SK-N-SH (cell line): ENCODE data around the gene PDPK1. TPM values are rescaled to one million over a fixed set of nuclear protein-coding genes. Genes with fewer than 3 reads are reported as not detected.
"Not testable (repeated sequence)": the region's sequence is repeated elsewhere in the genome, so short reads cannot be mapped to it uniquely, and the experiment has no call there.

ENCODE experiments used
- CTCF ChIA-PET: fragments of 300-600, 350-600 bp; formaldehyde crosslinking; extraction: SDS; loops from one replicate; lab custom pipeline; 2021; lab: Yijun Ruan, JAX
- POLR2A ChIA-PET: fragments of 350-600 bp; sonication (Branson Sonifier 250); formaldehyde crosslinking; extraction: SDS; loops from one replicate; lab custom pipeline; 2020; ENCODE audit warnings: antibody characterized with exemption, inconsistent platforms; lab: Yijun Ruan, JAX
- DNase-seq: peaks from one replicate; pipeline ENCODE4 v3.0.0; 2012
- H2AFZ ChIP-seq: fragments of 200-600 bp; sonication (generic); 2 replicates; pipeline ENCODE4 v1.8.1; 2016; ENCODE audit warnings: antibody characterized with exemption, mild to moderate bottlenecking, low read depth
- H3F3A ChIP-seq: fragments of 200-600 bp; sonication (generic); replicated peaks from 2 replicates; pipeline ENCODE3; 2016; ENCODE audit warnings: antibody characterized with exemption, mild to moderate bottlenecking; ENCODE audit not compliant: insufficient read depth
- H3K27ac ChIP-seq, 2 experiments: fragments of 200-500 bp in 1 of 2; fragments of 200-600 bp in 1 of 2; sonication (Bioruptor generic) in 1 of 2; sonication (generic), shearing (Covaris generic) in 1 of 2; 2 replicates each; pipeline versions ENCODE4 v1.5.1 to v1.6.1; 2014 to 2016; ENCODE audit warnings: low read depth in 2 of 2, inconsistent platforms in 1 of 2, low read length in 1 of 2, mild to moderate bottlenecking in 1 of 2, mixed read lengths in 1 of 2
- H3K27me3 ChIP-seq: fragments of 200-600 bp; sonication (generic), shearing (Covaris generic); 2 replicates; pipeline ENCODE4 v1.6.1; 2016; ENCODE audit warnings: mixed run types; ENCODE audit not compliant: insufficient read depth
- H3K36me3 ChIP-seq, 2 experiments: fragments of 200-500 bp in 1 of 2; fragments of 200-600 bp in 1 of 2; sonication (Bioruptor generic) in 1 of 2; sonication (generic) in 1 of 2; replicated peaks in 1 of 2; 2 replicates each; pipeline versions ENCODE3 to v1.5.1; 2014 to 2016; ENCODE audit warnings: low read length in 1 of 2, mild to moderate bottlenecking in 1 of 2; ENCODE audit not compliant: insufficient read depth in 2 of 2, control insufficient read depth in 1 of 2
- H3K4me1 ChIP-seq, 2 experiments: fragments of 200-500 bp in 1 of 2; fragments of 200-600 bp in 1 of 2; sonication (Bioruptor generic) in 1 of 2; sonication (generic), shearing (Covaris generic) in 1 of 2; 2 replicates each; pipeline versions ENCODE4 v1.5.1 to v1.6.1; 2014 to 2016; ENCODE audit warnings: low read depth in 1 of 2, low read length in 1 of 2, mixed run types in 1 of 2; ENCODE audit not compliant: insufficient read depth in 2 of 2, control insufficient read depth in 1 of 2
- H3K4me2 ChIP-seq: fragments of 200-600 bp; sonication (generic), shearing (Covaris generic); 2 replicates; pipeline ENCODE4 v1.6.1; 2017; ENCODE audit warnings: mixed run types
- H3K4me3 ChIP-seq, 2 experiments: fragments of 200-500 bp in 1 of 2; fragments of 200-600 bp in 1 of 2; sonication (Bioruptor generic) in 1 of 2; sonication (generic), shearing (Covaris generic) in 1 of 2; 2 replicates each; pipeline versions ENCODE4 v1.5.1 to v1.8.1; 2014 to 2016; ENCODE audit warnings: low read depth in 2 of 2, inconsistent platforms in 1 of 2, low read length in 1 of 2, mild to moderate bottlenecking in 1 of 2, mixed read lengths in 1 of 2, moderate library complexity in 1 of 2
- H3K79me2 ChIP-seq: fragments of 200-600 bp; sonication (generic); 2 replicates; pipeline ENCODE4 v1.8.1; 2017; ENCODE audit warnings: mild to moderate bottlenecking; ENCODE audit not compliant: insufficient read depth
- H3K9ac ChIP-seq: fragments of 200-600 bp; sonication (generic); 2 replicates; pipeline ENCODE4 v1.6.1; 2017; ENCODE audit warnings: mixed run types
- H3K9me2 ChIP-seq: fragments of 200-600 bp; sonication (generic); 2 replicates; pipeline ENCODE4 v1.6.1; 2017; ENCODE audit warnings: mixed run types
- H3K9me3 ChIP-seq: fragments of 200-600 bp; sonication (generic); 2 replicates; pipeline ENCODE4 v1.6.1; 2017; ENCODE audit warnings: mixed run types, mild to moderate bottlenecking, moderate library complexity
- H4K20me1 ChIP-seq: fragments of 200-600 bp; sonication (generic); 2 replicates; pipeline ENCODE4 v1.6.1; 2017; ENCODE audit warnings: mild to moderate bottlenecking, mixed run types; ENCODE audit not compliant: insufficient read depth
- ELF1 ChIP-seq: IDR thresholded peaks from 2 replicates; pipeline ENCODE4 v1.4.0; 2012
- EP300 ChIP-seq, 2 experiments: IDR thresholded peaks; 2 replicates each; pipeline versions ENCODE4 v1.4.0 to v1.6.1; 2012; ENCODE audit warnings: borderline replicate concordance in 1 of 2, low read depth in 1 of 2, low read length in 1 of 2
- EZH2phosphoT487 ChIP-seq: fragments of 200-600 bp; sonication (generic); IDR thresholded peaks from 2 replicates; pipeline ENCODE4 v1.6.1; 2017; ENCODE audit warnings: low read depth, mixed run types, mild to moderate bottlenecking, antibody characterized with exemption, moderate library complexity, borderline replicate concordance
- JUND ChIP-seq: IDR thresholded peaks from 2 replicates; pipeline ENCODE4 v1.4.0; 2012
- MXI1 ChIP-seq: IDR thresholded peaks from 2 replicates; pipeline ENCODE4 v1.6.1; 2012; ENCODE audit warnings: mild to moderate bottlenecking, low read depth, low read length, improper control_type of control experiment
- POLR2AphosphoS5 ChIP-seq: IDR thresholded peaks from 2 replicates; pipeline ENCODE4 v1.6.1; 2012; ENCODE audit warnings: low read depth, low read length
- RFX5 ChIP-seq: IDR thresholded peaks from 2 replicates; pipeline ENCODE4 v1.6.1; 2012; ENCODE audit warnings: mild to moderate bottlenecking, improper control_type of control experiment, low read length
- TCF12 ChIP-seq: IDR thresholded peaks from 2 replicates; pipeline ENCODE4 v1.4.0; 2012
- WGBS: methylation state at CpG from one replicate; pipeline ENCODE4 v1.1.6; 2017; ENCODE audit warnings: low lambda C conversion rate; 5-methylcytosine and 5-hydroxymethylcytosine counted together
- polyA plus RNA-seq, 3 experiments: library from polyadenylated mRNA; depleted of rRNA; stranded (reverse); fragments of >200 nt; gene quantifications; 2 replicates each; pipeline ENCODE4 v1.2.3, GENCODE V29; 2012
- TF ChIP-seq, protein P1 (sequence below): fragments of 150-350 bp; IDR thresholded peaks from 2 replicates; pipeline ENCODE4 v1.6.1; 2016; ENCODE audit warnings: mild to moderate bottlenecking, low read depth, low read length
- TF ChIP-seq, protein P2 (sequence below): IDR thresholded peaks from 2 replicates; pipeline ENCODE4; 2012

The PDPK1 gene
- polyA plus RNA-seq, 1 of the 3 experiments (the other 2 are of a cell fraction), result 22.0 TPM

DNA sequence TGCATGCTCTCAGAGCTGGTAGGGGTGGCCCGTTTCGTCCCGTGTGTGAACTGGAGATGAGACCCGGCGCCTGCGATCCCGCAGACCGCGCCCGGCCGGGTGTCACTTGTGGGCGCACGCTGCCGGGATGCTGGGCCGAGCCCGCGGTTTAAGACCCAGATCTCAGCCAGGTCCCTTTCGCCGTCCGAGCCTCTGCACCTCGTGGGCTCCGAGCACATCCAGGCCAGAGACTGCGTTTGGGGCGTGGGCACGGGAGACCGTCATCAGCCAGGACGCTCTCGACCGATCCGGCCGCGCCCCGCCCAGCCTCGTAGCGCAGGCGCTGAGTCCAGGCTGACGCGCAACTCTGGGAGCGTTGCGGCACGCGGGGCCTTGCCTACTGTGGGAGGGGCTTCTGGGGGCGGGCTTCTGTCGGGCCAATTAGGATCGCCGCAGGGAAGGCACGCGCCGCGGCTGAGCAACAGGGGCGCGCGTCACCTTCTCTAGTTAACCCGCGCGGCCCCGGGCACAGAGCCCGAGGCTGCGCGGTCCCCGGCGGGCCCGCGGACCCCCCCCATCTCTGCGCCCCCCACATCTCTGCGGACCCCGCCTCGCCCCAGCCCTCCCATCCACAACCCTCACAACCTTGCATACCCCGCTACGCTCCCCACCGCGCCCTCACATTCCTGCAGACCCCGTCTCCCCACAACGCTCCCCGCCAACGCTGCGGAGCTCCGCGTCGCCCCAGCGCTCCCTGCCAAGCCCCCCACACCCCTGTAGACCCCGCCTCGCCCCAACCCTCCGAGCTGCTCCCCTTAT, 5.9 kb upstream of the PDPK1 start (continued):
- TF ChIP-seq, protein P1, sequence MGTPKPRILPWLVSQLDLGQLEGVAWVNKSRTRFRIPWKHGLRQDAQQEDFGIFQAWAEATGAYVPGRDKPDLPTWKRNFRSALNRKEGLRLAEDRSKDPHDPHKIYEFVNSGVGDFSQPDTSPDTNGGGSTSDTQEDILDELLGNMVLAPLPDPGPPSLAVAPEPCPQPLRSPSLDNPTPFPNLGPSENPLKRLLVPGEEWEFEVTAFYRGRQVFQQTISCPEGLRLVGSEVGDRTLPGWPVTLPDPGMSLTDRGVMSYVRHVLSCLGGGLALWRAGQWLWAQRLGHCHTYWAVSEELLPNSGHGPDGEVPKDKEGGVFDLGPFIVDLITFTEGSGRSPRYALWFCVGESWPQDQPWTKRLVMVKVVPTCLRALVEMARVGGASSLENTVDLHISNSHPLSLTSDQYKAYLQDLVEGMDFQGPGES, result no peak
- no peak for TF ChIP-seq EP300 (IDR thresholded peaks at IDR 0.05; ENCODE audit: borderline replicate concordance in 1 of 2, low read depth in 1 of 2, low read length in 1 of 2)
- TF ChIP-seq POLR2AphosphoS5, result peak; percentile 83
- TF ChIP-seq, protein P2, sequence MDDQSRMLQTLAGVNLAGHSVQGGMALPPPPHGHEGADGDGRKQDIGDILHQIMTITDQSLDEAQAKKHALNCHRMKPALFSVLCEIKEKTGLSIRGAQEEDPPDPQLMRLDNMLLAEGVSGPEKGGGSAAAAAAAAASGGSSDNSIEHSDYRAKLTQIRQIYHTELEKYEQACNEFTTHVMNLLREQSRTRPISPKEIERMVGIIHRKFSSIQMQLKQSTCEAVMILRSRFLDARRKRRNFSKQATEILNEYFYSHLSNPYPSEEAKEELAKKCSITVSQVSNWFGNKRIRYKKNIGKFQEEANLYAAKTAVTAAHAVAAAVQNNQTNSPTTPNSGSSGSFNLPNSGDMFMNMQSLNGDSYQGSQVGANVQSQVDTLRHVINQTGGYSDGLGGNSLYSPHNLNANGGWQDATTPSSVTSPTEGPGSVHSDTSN, result peak; percentile 60; the same call in 1 of the 2 replicates
- 0 out of 2 replicates have a peak, but pooled peaks have one; percentile 12 for TF ChIP-seq JUND
- peak; percentile 36; the same call in 1 of the 2 replicates for TF ChIP-seq RFX5
- TF ChIP-seq TCF12, result peak; percentile 11; the same call in 1 of the 2 replicates

DNA sequence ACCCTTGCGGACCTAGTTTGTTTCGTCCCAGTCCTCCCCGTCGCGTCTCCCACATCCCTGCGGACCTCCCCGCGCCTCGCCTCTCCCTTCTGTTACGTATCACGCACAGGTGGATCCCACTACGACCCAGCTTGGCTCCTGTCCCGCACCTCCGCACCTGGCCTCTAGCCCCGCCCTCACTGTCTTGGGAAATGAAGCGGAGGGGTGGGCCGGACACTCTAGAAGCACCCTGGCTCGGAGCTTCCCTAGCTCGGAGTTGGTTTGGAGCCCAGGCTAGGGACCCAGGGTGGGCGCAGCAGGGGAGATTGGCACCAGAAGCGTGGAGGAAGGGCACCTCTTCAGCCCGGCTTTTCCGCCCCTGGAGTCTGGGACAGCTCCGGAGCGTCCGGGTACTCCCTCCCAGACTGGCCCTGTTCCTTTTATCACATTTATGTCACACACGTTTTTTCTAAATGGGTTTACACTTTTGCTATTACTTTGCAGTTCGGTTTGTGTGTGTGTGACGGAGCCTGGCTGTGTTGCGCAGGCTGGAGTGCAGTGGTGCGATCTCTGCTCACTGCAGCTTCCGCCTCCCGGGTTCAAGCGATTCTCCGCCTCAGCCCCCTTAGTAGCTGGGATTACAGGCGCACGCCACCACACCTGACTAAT, 5.2 kb upstream of the PDPK1 start:
- 5% methylated on average over 36 of the region's 37 CpGs for WGBS
- Histone ChIP-seq H4K20me1 (no peaks in the 10 kb centered on the region), H3F3A (peaks cover 19% of the 10 kb centered on the region), H3K9me3 (no peaks in the 10 kb centered on the region), H3K27me3 (no peaks in the 10 kb centered on the region), H3K27ac (peak overlapping the region; percentile 41 to 84)
- DNase-seq, result peak; percentile 71
- CTCF ChIA-PET, result interaction anchor here (0.8 kb wide), 1 partner anchor 31 kb away, joined by 3 read pairs; no protein-coding TSS in a partner anchor
- TF ChIP-seq MXI1, result 0 out of 2 replicates have a peak, but pooled peaks have one; percentile 52
- TF ChIP-seq ELF1, result 0 out of 2 replicates have a peak, but pooled peaks have one; percentile 16
- no peak for TF ChIP-seq EZH2phosphoT487
- TF ChIP-seq, all 33 proteins: peak for 2
- peaks cover 0 to 8% of the 10 kb centered on the region in 2 experiments; a peak in 2 of 4 replicates for H3K4me1 ChIP-seq
- H3K4me2 ChIP-seq, result peak overlapping the region; percentile 95
- POLR2A ChIA-PET, result interaction anchor here (0.7 to 2.2 kb wide), 3 partner anchors 12 to 318 kb away, joined by 3 to 15 read pairs (median 7); partner anchors contain the start of genes AMDHD2 and ATP6V0C
- H3K4me3 ChIP-seq, result peak overlapping the region; percentile 58 to 67
- H3K36me3 ChIP-seq, result peaks cover 0 to 14% of the 10 kb centered on the region in 2 experiments
- no peaks in the 10 kb centered on the region for H3K9me2 ChIP-seq
- peak overlapping the region; percentile 63 for H3K9ac ChIP-seq
- H3K79me2 ChIP-seq, result no peaks in the 10 kb centered on the region
- peak overlapping the region; percentile 64; the same call in 1 of the 2 replicates for H2AFZ ChIP-seq

DNA sequence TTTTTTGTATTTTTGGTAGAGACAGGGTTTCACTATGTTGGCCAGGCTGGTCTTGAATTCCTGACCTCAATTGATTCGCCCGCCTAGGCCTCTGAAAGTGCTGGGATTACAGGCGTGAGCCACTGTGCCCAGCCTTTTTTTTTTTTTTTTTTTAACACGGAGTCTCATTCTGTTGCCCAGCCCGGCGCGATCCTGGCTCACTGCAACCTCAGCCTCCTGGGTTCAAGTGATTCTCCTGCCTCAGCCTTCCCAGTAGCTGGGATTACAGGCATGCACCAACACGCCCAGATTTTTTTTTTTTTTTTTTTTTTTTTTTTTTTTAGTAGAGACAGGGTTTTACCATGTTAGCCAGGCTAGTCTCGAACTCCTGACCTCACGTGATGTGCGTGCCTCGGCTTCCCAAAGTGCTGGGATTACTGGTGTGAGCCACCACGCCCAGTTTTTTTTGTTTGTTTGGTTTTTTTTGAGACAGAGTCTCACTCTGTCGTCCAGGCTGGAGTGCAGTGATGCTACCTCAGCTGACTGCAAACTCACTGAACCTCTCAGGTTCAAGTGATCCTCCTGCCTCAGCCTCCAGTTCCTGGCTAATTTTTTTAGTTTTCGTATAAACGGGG, 4.6 kb upstream of the PDPK1 start:
- CTCF ChIA-PET, H4K20me1 ChIP-seq, H3K36me3 ChIP-seq, H3K9me3 ChIP-seq, H3K9me2 ChIP-seq, DNase-seq, H3K79me2 ChIP-seq, H3K4me1 ChIP-seq, H2AFZ ChIP-seq, H3K27me3 ChIP-seq: not testable (repeated sequence)
- H3F3A ChIP-seq, result peaks cover 19% of the 10 kb centered on the region
- POLR2A ChIA-PET, result interaction anchor here (1.8 to 2.2 kb wide), 2 partner anchors 13 to 20 kb away, joined by 7 to 15 read pairs; partner anchors contain the start of genes AMDHD2 and ATP6V0C
- peak overlapping the region in 1 of 2 experiments; percentile 58; a peak in 2 of 4 replicates for H3K4me3 ChIP-seq
- H3K9ac ChIP-seq, result peak overlapping the region; percentile 63
- WGBS, result 46% methylated on average over 16 of the region's 16 CpGs
- H3K4me2 ChIP-seq, result peak overlapping the region; percentile 95
- H3K27ac ChIP-seq, result peak overlapping the region; percentile 41 to 84
